ENCODE data around the gene OR2M3. TPM values are rescaled to one million over a fixed set of nuclear protein-coding genes. Genes with fewer than 3 reads are reported as not detected.

Gene OR2M3
- total and polyA plus RNA-seq, 2 of the 8 experiments (the other 6 are each of a cell fraction or from before 2014, with no cell fraction given): not detected

GRCh38 chr1:248231117-248231516 lies 34.1 kb downstream of the OR2M3 start, which contains the start of gene OR2M4:
Gene OR2M4, plus strand, starts transcription at chr1:248231417. Its CDS starts 7,512 bp downstream, at chr1:248238929.
- H2BK20ac ChIP-seq (ENCODE audit: low read length): no peak within 1 kb of the TSS
- H3K27ac ChIP-seq (ENCODE audit: low read depth, low read length): no peak within 1 kb of the TSS
- H4K20me1 ChIP-seq (replicated peaks in 1 of 2; ENCODE audit: control insufficient read depth in 1 of 2, insufficient read depth in 2 of 2, low read length in 2 of 2): no peaks in the 10 kb centered on the region
- H4K8ac ChIP-seq (ENCODE audit: extremely low read depth, insufficient read depth, low read length): no peak within 1 kb of the TSS
- no peaks in the 10 kb centered on the region for H3K79me2 ChIP-seq (ENCODE audit: control insufficient read depth in 1 of 2, insufficient read depth in 2 of 2, low read length in 2 of 2)
- H3K36me3 ChIP-seq (ENCODE audit: control insufficient read depth in 2 of 4, insufficient read depth in 4 of 4, low read length in 3 of 4): no peaks in the 10 kb centered on the region
- H3K23ac ChIP-seq (ENCODE audit: insufficient read length): no peak within 1 kb of the TSS
- H3K56ac ChIP-seq (replicated peaks; ENCODE audit: insufficient read length, low read depth, low read length): no peak within 1 kb of the TSS
- no peaks in the 10 kb centered on the region for H3K4me1 ChIP-seq (replicated peaks in 1 of 4; ENCODE audit: control insufficient read depth in 3 of 4, insufficient read depth in 4 of 4, low read length in 3 of 4)
- H4K91ac ChIP-seq (replicated peaks; ENCODE audit: insufficient read length, low read length): no peak within 1 kb of the TSS
- H4K5ac ChIP-seq (ENCODE audit: insufficient read length, low read depth, low read length): no peak within 1 kb of the TSS
- no peaks in the 10 kb centered on the region for H3K23me2 ChIP-seq (ENCODE audit: low read depth, low read length)
- no peak within 1 kb of the TSS for H3K4me2 ChIP-seq (ENCODE audit: insufficient read depth in 1 of 2, low read depth in 2 of 2, low read length in 2 of 2)
- H3K18ac ChIP-seq (ENCODE audit: extremely low read depth, low read length): no peak within 1 kb of the TSS
- no peaks in the 10 kb centered on the region for H3K27me3 ChIP-seq (replicated peaks in 1 of 4; ENCODE audit: control insufficient read depth in 3 of 4, extremely low read depth in 1 of 4, insufficient read depth in 3 of 4, low read length in 3 of 4)
- H3K14ac ChIP-seq (ENCODE audit: insufficient read length): no peak within 1 kb of the TSS
- H3K4me3 ChIP-seq (ENCODE audit: extremely low read depth in 1 of 4, insufficient read depth in 2 of 4, low read depth in 3 of 4, low read length in 4 of 4): no peak within 1 kb of the TSS
- ChIA-PET CTCF (ENCODE audit: partially characterized antibody) (interaction anchor here (1.2 kb wide), 1 partner anchor 13 kb away, joined by 3 read pairs; no protein-coding TSS in a partner anchor), POLR2A (ENCODE audit: partially characterized antibody) (no interaction called here)
- no peak within 1 kb of the TSS for H3K4ac ChIP-seq (replicated peaks; ENCODE audit: insufficient read length, low read depth, low read length)
- H2BK12ac ChIP-seq (ENCODE audit: low read depth, low read length): no peak within 1 kb of the TSS
- no peak within 1 kb of the TSS for H2AK5ac ChIP-seq (ENCODE audit: low read depth, low read length)
- 53% methylated on average over 2 of the region's 2 CpGs; no CpG with 5 or more reads in 1 of the 2 experiments for WGBS, 2 experiments (ENCODE audit: extremely low coverage in 1 of 2, insufficient coverage in 1 of 2, insufficient read length in 1 of 2, insufficient replicate concordance in 2 of 2, low coverage in 1 of 2, low lambda C conversion rate in 2 of 2, missing lambda C conversion rate in 1 of 2)
- no peak within 1 kb of the TSS for H2BK15ac ChIP-seq (ENCODE audit: low read length)
- FAIRE-seq: no peak
- H2BK120ac ChIP-seq (replicated peaks; ENCODE audit: low read depth, low read length): no peak within 1 kb of the TSS
- H2BK5ac ChIP-seq (ENCODE audit: low read depth, low read length): no peak within 1 kb of the TSS
- no peak for DNase-seq (ENCODE audit: low read depth in 1 of 2, low spot score in 2 of 2)
- no peak within 1 kb of the TSS for H3K9ac ChIP-seq (replicated peaks in 1 of 4; ENCODE audit: extremely low read depth in 1 of 4, low read depth in 3 of 4, low read length in 3 of 4)
- H3K79me1 ChIP-seq (ENCODE audit: low read depth, low read length): no peaks in the 10 kb centered on the region
- H3K9me3 ChIP-seq (ENCODE audit: insufficient read depth in 2 of 2, low read depth in 1 of 2, low read length in 1 of 2): peaks cover 56 to 72% of the 10 kb centered on the region in 2 experiments
- no peak within 1 kb of the TSS for H2AFZ ChIP-seq (ENCODE audit: low read length)
- TF ChIP-seq SIRT6 (IDR thresholded peaks at IDR 0.05; ENCODE audit: low read length): no peak
- no peak for TF ChIP-seq CBX5 (IDR thresholded peaks at IDR 0.05; ENCODE audit: low read depth, low read length)
- TF ChIP-seq CREB1 (IDR thresholded peaks at IDR 0.05): no peak
- TF ChIP-seq HDAC2 (IDR thresholded peaks at IDR 0.05; ENCODE audit: borderline replicate concordance in 1 of 2, low read depth in 2 of 2, low read length in 2 of 2): no peak
- TF ChIP-seq, protein P1, sequence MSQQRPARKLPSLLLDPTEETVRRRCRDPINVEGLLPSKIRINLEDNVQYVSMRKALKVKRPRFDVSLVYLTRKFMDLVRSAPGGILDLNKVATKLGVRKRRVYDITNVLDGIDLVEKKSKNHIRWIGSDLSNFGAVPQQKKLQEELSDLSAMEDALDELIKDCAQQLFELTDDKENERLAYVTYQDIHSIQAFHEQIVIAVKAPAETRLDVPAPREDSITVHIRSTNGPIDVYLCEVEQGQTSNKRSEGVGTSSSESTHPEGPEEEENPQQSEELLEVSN (IDR thresholded peaks at IDR 0.05): no peak
- no peak for TF ChIP-seq JUND (IDR thresholded peaks at IDR 0.05; ENCODE audit: low read length)
- TF ChIP-seq BACH1 (IDR thresholded peaks at IDR 0.05; ENCODE audit: low read length): no peak
- TF ChIP-seq, protein P2, sequence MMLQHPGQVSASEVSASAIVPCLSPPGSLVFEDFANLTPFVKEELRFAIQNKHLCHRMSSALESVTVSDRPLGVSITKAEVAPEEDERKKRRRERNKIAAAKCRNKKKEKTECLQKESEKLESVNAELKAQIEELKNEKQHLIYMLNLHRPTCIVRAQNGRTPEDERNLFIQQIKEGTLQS (IDR thresholded peaks at IDR 0.05; ENCODE audit: insufficient read depth, low read depth, low read length): no peak
- no peak for TF ChIP-seq CEBPB (IDR thresholded peaks at IDR 0.05; ENCODE audit: low read depth, low read length)
- no peak for TF ChIP-seq TAF1 (IDR thresholded peaks at IDR 0.05; ENCODE audit: low read depth, low read length)
- no peak for TF ChIP-seq SP4 (IDR thresholded peaks at IDR 0.05; ENCODE audit: low read length)
- no peak for TF ChIP-seq GTF2F1 (IDR thresholded peaks at IDR 0.05; ENCODE audit: borderline replicate concordance, low read depth, low read length)
- TF ChIP-seq, protein P3, sequence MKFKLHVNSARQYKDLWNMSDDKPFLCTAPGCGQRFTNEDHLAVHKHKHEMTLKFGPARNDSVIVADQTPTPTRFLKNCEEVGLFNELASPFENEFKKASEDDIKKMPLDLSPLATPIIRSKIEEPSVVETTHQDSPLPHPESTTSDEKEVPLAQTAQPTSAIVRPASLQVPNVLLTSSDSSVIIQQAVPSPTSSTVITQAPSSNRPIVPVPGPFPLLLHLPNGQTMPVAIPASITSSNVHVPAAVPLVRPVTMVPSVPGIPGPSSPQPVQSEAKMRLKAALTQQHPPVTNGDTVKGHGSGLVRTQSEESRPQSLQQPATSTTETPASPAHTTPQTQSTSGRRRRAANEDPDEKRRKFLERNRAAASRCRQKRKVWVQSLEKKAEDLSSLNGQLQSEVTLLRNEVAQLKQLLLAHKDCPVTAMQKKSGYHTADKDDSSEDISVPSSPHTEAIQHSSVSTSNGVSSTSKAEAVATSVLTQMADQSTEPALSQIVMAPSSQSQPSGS (IDR thresholded peaks at IDR 0.05; ENCODE audit: low read length): no peak
